GM19438 (cell line): ENCODE results near the gene CELF2.

Experiments used
- ATAC-seq: cut with Tn5 transposase; IDR thresholded peaks from one replicate; pipeline ENCODE4 v1.9.1; 2021; ENCODE audit warnings: low read depth; ENCODE audit not compliant: unreplicated experiment

CELF2 gene

DNA sequence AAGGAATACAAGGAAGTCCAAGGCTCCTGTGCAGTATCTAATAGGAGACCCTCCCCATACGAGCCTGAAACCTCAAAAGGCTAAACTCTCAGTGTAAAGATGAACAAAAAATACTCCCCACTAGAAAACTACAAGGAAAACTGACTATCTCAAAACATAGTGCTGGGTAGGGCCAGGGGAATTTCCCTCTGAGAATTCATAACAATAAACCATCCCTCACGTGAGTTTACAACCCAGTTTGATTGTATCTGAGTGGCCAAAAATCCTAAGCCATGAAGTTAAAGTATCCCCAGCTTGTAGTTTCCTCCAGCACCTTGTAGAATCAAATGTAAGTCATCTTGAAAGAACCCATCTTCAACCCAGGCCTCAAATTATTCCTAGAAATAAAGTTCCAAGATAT lies 293.4 kb downstream of the CELF2 start:
- no peak for ATAC-seq

DNA sequence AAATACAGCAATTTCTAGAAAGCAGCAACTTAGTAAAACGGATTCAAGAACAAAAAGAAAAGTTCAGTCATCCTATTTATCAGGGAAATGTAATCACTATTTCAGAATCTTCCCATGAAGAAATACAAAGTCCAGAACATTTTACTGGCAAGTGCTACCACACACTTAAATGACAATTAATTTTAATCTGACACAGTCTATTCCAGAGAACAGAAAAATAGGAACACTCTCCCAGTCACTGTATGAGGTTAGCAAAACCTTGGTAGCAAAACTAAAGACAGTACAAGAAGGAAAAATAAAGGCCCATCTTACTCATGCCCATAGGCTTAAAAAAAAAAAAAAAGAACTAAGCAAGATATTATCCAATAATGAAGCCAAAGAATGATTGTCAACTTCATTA lies 295.8 kb downstream of the CELF2 start:
- ATAC-seq = no peak

DNA sequence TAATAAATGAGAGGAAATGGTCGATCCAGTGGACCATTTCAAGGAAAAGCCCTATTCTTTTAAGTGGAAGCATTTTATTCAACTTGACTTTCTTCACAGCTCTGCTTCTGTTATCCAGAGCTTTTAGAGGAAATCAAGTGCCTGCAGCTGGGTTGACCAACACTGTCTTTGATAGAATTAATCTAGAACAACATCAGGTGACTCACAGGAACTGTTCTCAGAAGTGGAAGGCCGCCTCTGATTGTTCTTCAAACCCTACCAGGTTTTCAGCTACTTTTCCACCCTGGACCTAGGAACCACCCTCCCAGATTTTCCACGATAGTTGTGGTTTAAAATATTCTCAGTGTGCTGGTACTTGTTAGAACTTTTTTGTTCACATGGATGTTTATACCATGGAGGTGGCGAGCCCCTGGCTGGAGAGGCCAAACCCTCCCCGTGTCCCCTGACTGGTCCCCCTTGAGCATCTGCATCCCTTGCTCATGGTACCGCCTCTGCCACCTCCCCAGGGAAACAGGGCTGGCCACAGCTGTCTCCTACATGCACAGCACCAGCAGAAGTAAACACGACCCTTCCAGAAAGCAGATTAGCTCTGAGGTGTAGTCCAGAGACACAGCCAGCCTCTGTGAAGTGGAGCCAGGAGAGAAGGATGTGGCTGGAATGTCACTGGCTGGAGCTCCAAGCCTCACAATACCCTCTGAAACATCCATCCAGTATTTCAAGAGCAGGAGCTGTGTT lies 300.4 kb downstream of the CELF2 start:
- no peak for ATAC-seq

DNA sequence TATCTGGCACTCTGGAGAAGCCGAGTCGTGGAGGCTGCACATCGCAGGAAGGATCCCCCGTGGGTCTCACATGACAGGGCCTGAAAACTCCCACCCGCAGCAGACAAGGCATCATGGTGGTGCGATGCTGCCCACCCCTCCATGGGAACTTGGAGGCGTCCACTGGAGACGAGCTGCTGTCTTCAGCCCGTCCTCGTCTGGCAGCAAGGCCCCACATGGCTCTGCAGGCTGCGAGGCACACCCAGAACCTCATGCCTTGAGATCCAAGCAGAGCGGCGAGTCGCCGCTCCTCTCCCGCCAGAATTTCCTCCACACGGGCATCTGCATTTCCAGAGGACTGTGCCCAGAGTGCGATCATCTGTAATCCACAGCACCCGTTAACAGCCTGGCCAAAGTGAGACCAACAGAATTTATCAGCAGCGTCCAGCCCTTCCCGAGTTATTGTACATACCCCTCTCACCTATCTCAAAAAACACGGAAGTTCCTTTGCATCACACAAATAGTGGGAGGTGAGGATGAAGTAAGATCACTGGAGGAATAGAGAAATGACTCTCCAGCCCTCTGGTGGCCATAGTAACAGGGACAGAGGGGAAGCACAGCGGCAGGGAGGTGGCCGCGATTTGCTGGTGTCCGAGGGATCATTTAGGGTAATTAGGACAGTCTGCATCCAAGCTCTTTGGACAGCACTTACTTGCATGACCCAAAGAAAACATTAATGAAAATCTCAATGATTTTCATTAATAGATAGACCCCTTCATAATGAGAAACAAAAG lies 301.3 kb downstream of the CELF2 start:
- ATAC-seq = no peak

DNA sequence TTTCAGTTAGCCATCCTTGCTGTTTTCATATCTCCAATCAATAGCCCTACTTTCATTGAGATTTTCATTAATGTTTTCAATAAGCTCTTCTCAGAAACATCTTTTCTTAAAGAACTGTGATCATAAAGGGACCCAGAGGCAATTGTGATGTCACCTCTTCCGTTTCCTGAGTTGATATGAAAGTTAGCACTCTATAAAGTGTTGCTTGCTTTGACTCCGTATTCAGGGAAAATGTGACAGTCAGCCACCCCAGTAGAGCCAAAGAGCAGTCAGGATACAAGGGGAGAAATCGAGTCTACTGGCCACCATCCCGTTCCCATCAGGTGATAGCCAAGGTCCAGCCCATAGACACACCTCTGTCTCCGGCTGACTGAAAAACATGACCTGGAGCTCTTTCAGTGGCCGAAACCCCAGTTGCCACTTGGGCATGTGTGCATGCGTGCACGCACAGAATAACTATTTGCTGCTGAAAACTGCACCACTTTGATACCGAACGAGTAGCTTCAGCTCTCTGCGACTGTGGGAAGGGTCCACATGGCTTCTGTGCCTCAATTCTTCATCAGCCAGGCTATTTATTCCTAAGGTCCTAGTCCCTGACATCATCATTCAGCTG lies 302.4 kb downstream of the CELF2 start:
- no peak for ATAC-seq

DNA sequence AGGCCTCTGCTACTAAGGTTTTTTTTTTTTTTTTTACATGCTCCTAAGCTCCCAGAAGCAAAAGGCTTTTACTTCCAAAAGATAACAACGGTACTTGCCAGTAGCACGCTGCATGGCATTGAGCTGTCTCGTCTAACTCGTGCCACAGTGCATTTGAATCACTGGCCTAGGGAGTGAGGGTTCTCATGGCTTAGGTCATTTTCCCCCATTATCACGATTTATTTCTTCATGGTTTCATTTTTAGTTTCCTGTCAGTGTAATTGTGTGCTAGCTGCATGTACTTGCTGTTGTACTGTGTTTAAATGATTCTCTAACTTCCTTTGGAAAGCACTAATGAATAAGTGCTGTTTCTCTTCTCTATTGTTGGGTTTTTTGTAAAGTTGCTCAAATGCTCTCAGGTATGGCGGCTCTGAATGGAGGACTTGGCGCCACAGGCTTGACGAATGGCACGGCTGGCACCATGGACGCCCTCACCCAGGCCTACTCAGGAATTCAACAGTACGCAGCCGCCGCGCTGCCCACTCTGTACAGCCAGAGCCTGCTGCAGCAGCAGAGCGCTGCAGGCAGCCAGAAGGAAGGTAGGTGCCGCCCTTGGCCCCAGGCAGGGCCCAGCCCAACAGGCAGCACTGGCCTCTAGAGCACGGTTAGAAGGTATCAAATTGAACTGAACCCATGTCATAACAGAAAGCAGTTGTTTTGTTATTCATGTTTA lies 303.3 kb downstream of the CELF2 start:
- no peak for ATAC-seq

DNA sequence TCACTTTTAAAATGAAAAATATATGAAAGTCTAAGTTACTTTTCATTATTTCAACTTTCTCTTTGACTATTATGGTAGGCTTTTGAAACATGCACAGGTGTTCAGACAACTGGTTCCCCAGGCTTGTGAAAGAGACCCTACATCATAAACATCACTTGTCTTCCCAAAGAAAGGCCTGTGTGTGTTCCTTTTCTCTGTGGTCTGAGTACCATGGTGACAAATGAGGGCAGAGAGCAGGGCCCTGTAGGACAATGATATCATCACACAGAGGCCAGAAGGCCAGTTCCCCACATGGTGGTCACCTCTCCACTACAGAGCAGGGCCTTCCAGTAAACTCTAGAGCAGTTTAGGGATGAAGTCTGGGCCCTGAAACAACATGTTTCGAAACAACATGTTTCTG lies 305.0 kb downstream of the CELF2 start:
- no peak for ATAC-seq

DNA sequence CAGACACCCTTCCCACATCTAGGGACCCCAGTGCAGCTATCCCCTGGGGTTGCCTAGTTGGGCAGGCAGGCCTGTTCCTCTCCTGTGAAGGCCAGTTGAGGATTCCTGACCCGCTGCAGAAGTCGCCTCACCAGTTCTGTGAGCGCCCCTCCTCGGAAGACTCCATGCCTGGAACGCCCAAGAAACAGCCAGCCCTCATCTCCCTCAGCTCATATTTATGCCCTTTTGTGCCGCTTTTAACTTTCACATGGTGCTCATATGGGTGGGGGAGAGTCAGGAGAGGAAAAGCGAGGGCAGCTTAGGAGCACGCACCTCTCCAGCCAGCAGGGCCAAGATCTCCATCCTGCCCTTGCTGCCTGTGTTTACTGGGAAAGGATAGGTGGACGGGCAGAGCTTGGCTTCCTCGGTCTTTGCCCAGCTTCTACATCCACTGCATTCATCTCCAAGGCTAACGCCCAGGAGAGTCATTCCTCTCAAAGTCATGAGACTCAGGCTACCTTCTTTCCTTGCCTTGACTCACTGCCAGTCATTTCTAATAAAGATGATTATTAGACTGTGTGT lies 307.2 kb downstream of the CELF2 start:
- ATAC-seq = no peak

DNA sequence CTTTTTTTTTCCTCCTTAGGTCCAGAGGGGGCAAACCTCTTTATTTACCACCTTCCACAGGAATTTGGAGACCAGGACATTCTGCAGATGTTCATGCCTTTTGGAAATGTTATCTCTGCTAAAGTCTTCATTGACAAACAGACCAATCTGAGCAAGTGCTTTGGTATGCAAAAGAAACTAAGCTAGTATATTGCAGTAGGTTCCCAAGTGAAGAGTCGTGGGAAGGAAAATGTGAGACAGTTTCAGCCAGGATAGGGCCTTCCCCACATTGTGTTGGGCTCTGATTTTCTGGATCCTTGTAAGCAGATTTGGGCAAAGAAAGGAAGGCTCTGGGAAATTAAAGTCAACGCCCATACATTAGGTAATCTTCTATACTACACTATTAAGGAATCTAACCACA lies 308.1 kb downstream of the CELF2 start:
- ATAC-seq = no peak

DNA sequence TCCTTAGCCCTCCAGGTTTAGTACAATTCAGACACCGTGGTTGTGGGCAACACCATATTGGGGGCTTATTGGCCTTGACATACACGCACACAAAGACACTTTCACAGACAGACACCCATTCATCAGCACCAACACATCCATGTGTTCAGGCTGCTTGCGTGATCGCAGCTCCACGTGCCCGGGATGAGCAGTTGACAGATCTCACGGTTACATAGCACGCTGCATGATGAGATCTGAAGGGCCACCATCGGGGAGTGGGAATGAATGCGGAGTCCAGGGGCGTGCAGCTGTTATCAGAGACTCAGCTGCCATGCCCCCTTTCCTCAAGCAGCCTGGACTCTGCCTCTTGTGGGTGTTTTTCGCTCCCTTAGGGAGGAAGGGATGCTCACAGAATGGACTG lies 308.6 kb downstream of the CELF2 start:
- ATAC-seq = no peak

DNA sequence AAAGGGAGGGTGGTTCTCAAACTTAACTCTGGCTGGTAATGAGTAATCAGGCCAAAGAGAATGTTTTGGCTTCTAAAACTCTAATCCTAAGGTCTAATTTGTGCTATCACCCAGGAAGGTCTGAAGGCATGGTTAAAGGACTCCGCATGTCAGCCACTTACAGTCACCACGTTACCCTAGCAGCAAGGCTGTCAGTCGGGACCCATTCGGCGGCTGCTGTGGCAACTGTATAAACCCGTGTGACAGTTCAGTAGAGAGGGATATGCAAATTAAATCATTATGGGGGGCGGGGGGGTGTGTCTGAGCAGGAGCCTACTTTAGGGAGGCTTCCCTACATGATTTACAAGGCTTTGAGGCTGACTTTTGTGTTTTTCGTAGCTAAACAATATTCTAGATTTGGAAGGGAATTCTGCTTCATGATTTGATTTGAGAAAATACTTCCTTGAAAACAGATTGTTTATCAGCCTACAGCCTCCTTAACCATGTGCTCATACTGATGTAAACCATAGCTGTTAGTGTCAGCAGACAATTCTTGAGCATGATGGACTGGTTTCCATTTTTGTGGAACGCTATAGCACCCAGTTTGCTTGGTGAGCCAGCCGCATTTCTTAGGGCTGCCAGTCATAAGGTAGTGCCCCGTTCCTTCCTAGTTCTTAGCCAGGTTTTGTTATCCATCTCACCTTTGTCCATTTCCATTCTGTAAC lies 309.4 kb downstream of the CELF2 start:
- no peak for ATAC-seq

DNA sequence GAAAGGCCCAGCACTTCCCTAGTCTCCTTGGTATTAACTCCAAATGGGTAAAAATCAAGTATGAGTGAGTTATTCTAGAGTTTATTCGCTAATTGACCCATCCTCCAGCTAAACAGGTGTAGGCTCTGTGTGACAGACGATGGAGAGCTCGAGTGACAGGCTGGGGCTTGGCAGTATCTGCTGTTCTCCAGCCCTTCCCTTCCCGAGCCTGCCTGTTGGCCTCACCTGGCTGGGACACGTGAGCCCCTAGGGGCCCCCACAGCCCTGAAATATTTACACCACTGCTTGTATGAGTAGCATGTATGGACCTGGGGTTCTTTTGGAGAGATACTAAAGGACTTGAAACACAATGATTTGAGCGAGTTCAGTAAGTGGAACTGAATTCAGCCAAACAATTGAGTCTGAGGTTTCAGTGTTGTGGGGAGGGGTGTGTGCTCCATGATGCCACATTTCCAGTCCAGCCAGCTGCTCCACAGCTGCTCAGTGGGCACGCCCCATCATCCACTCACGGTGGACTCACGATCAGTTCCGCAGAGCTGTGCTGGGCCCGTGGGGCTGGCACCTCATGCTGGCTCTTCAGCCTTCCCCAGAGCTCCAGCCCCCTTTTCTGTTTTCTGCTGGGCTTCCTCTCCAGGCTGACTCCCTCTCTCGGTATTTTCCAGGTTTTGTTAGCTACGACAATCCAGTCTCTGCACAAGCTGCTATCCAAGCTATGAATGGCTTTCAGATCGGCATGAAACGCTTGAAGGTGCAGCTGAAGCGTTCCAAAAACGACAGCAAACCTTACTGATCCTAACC lies 310.8 kb downstream of the CELF2 start:
- no peak for ATAC-seq

DNA sequence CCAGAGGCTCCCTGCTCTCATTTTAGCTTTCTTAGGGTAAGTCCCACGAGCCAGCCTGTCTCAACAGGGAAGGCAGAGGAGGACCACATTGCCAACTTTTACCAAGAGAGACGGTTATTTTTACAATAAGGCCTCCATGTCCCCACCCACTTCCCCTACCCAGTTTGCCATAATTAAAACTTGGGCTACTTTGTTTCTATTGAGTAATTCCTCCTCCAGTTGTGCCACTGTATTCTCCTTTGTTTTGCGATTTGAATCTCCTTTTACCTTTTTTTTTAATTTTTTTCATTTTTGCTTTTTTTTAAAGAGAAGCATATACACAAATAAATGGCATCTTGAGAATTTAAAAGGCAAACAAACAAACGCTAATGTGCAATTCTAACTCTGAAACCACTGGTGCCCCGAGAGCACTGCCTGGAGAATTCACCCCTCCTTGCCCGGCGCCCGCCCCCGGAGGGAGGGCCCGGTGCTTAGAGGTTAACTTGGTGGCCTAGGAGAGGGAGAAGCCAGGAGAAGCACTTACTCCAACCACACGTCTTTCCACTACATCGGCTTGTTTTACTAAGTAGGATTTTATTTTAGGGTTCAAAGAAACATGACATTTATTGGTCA lies 311.5 kb downstream of the CELF2 start:
- ATAC-seq = no peak

DNA sequence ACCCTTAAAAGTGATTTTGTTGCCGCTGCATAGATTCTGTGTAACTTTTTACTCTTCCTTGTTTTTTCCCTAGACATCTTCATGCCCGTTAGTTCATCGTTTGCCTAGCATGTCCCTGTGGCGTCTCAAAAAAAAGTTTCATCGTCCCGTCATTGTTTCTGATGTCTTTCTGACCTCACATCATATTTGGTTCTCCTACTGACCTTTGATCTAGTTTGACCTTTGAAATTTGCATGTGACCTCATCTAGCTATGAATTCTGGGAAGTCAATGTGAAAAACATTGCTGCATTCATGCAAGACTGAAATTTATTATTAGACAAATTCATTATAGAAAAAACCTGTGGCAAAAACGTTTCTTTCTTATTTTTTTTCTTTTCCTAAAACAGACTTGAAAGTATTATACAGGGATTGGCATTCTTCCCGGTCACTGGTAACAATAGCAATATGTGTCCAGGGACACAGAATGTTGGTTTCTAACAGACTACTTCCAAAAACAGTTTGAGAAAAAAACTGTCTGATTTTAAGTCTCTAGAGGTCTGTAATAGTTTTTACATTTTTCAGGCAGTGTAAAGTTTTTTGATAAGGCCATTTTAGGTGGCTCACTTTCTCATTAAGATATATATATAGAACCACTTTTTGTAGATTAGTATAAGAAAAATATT lies 312.8 kb downstream of the CELF2 start:
- ATAC-seq = no peak

DNA sequence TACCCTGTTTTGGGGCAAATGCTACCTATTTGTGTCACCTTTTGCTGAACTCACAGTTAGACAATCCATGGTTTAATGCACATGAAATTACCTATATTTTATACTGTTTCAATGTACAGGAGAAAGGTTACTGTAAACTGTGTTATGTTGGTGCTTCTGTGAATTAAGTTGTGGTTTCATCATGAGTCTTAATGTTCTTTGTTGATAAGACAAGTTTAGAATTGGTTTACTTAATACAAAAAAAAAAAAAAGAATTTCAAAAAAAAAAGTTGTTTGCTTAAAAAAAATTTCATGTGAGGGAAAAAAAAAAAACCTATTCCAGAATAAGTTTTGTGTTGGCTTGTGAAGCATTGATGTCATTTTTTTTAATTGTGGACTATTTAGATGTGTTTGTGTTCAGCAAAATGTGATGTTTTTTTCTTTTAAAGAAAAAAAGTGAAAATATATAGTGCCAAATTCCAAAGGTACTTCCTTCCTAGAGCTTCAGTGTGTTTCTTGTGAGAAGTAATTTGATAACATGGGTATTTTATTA lies 313.4 kb downstream of the CELF2 start:
- no peak for ATAC-seq

DNA sequence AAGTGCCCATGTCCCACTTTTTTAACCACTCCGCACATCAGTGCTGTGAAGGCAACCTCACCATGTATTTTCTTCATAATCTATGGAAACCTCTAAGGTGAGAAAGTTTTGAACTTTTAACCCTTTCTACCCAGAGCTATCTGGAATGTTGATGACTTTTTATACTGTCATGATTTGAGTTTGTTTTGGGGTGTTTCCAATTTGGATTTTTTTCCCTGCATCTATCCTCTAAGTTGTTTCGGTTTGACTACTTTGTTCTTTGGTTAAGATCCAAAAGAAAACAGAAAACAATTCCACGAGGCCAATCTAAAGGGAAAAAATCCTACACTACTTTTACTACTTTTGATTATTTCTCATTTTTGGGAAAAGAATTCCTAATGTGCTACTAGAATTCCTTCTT lies 314.1 kb downstream of the CELF2 start:
- no peak for ATAC-seq

DNA sequence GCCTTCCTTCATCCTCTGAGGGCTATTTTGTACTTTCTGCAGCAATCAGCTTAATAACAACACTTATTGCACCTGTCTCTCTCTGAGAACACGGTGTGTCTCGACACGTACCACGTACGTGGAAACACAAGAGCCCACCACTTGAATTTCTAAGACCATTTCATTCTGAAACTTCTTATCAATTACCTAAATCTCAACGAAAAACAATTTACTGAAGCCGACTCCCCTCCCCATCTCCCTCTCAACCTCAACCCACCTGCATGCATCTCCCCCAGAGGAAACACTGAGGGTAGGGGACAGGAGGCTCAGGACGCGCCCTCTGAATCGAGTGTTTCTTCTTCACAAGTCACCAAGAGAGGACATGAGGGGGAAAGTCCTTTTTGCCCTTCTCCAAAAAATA lies 315.2 kb downstream of the CELF2 start:
- no peak for ATAC-seq

DNA sequence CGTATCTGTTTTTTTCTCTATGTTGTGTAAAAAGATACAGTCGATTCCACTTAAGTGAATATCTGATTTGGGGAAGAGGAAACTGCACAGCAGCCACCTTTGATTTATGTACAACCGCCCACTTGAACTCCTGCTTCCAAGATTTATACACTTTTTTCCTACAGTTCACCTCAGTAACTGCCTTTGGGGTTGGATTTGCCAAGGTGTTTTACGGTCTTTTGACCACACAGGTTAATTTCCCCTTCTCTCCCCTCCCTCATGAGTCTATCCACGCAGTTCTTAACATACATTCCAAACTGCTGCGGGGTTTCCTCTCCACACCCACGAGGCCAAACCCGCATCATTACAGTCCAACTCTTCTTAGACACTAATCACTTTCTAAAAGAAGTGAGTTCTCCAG lies 316.8 kb downstream of the CELF2 start:
- ATAC-seq = no peak
